ENCODE measurements around the gene NOVA2. TPM values are rescaled to one million over a fixed set of nuclear protein-coding genes. Genes with fewer than 3 reads are reported as not detected.
A peak's percentile ranks its signal among the peaks of the same experiment; 100 is the strongest.

NOVA2 gene
- total and polyA plus RNA-seq, 9 of the 15 experiments (the other 6 are each of a cell fraction or from before 2014, with no cell fraction given) = not detected

DNA sequence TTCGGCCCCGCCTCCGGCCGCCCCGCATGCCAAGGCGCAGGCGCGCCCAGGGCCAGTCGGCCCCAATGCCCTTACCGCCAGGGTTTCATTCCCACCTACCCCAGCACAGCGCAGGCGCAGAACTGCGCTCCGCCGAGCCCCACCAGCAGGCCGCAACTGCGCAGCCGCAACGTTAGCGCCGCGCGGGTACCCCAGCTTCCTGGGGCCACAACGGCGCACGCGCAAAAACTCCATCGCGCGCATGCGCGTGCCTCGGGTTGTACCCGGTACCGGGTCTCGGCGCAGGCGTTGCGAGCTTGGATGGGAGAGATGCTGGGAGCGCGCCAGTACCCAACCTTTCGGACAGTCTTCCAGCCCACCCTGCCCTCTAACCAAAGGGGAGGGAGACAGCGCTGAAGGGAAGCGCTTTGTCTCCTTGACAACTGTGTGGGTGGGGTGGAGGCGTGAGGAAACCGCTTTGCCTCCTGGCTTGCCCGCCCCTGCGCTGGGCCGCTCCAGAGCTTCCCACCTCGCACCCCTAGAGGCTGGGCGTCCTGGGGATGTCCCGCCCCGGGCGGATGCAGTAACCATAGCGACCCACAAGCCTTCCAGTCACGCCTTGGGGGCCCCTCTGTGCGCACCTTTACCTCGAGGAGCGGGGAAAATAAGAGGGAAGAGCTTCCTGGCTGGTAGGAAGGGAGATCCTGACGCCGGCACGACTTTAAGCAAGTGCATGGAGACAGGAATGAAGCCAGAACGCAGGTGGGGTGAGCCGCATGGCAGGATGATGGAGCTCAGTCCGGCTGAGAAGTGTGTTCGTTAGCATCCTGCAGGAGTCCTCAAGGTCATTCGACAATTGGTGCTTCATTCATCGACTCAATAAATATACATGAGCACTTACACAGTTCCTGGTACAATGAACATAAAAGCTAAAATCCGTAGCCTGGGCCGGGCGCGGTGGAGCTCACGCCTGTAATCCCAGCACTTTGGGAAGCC is 70.7 kb downstream of the NOVA2 start (continued):
- TF ChIP-seq, protein P1, sequence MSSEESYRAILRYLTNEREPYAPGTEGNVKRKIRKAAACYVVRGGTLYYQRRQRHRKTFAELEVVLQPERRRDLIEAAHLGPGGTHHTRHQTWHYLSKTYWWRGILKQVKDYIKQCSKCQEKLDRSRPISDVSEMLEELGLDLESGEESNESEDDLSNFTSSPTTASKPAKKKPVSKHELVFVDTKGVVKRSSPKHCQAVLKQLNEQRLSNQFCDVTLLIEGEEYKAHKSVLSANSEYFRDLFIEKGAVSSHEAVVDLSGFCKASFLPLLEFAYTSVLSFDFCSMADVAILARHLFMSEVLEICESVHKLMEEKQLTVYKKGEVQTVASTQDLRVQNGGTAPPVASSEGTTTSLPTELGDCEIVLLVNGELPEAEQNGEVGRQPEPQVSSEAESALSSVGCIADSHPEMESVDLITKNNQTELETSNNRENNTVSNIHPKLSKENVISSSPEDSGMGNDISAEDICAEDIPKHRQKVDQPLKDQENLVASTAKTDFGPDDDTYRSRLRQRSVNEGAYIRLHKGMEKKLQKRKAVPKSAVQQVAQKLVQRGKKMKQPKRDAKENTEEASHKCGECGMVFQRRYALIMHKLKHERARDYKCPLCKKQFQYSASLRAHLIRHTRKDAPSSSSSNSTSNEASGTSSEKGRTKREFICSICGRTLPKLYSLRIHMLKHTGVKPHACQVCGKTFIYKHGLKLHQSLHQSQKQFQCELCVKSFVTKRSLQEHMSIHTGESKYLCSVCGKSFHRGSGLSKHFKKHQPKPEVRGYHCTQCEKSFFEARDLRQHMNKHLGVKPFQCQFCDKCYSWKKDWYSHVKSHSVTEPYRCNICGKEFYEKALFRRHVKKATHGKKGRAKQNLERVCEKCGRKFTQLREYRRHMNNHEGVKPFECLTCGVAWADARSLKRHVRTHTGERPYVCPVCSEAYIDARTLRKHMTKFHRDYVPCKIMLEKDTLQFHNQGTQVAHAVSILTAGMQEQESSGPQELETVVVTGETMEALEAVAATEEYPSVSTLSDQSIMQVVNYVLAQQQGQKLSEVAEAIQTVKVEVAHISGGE (CRISPR knock-in tag; IDR thresholded peaks at IDR 0.05) = no peak
- TF ChIP-seq HOXB6 (CRISPR knock-in tag; IDR thresholded peaks at IDR 0.05; ENCODE audit: borderline replicate concordance) (no peak), HNRNPH1 (optimal IDR thresholded peaks at IDR 0.05; ENCODE audit: low read depth, low read length) (no peak), BRF1 (IDR thresholded peaks at IDR 0.05; ENCODE audit: borderline replicate concordance, extremely low read depth, insufficient read length) (no peak), KLF1 (tag; IDR thresholded peaks at IDR 0.05) (no peak), CBX5 (IDR thresholded peaks at IDR 0.05; ENCODE audit: borderline replicate concordance, low read depth) (no peak), ZNF274 (IDR thresholded peaks at IDR 0.05; ENCODE audit: borderline replicate concordance, low read depth, low read length) (no peak), SRF (CRISPR knock-in tag; IDR thresholded peaks at IDR 0.05) (no peak), L3MBTL2 (IDR thresholded peaks at IDR 0.05) (peak; percentile 59)
- TF ChIP-seq, protein P2, sequence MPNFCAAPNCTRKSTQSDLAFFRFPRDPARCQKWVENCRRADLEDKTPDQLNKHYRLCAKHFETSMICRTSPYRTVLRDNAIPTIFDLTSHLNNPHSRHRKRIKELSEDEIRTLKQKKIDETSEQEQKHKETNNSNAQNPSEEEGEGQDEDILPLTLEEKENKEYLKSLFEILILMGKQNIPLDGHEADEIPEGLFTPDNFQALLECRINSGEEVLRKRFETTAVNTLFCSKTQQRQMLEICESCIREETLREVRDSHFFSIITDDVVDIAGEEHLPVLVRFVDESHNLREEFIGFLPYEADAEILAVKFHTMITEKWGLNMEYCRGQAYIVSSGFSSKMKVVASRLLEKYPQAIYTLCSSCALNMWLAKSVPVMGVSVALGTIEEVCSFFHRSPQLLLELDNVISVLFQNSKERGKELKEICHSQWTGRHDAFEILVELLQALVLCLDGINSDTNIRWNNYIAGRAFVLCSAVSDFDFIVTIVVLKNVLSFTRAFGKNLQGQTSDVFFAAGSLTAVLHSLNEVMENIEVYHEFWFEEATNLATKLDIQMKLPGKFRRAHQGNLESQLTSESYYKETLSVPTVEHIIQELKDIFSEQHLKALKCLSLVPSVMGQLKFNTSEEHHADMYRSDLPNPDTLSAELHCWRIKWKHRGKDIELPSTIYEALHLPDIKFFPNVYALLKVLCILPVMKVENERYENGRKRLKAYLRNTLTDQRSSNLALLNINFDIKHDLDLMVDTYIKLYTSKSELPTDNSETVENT (CRISPR knock-in tag; IDR thresholded peaks at IDR 0.05) = peak; percentile 17; the same call in 1 of the 2 replicates
- TF ChIP-seq, protein P3, sequence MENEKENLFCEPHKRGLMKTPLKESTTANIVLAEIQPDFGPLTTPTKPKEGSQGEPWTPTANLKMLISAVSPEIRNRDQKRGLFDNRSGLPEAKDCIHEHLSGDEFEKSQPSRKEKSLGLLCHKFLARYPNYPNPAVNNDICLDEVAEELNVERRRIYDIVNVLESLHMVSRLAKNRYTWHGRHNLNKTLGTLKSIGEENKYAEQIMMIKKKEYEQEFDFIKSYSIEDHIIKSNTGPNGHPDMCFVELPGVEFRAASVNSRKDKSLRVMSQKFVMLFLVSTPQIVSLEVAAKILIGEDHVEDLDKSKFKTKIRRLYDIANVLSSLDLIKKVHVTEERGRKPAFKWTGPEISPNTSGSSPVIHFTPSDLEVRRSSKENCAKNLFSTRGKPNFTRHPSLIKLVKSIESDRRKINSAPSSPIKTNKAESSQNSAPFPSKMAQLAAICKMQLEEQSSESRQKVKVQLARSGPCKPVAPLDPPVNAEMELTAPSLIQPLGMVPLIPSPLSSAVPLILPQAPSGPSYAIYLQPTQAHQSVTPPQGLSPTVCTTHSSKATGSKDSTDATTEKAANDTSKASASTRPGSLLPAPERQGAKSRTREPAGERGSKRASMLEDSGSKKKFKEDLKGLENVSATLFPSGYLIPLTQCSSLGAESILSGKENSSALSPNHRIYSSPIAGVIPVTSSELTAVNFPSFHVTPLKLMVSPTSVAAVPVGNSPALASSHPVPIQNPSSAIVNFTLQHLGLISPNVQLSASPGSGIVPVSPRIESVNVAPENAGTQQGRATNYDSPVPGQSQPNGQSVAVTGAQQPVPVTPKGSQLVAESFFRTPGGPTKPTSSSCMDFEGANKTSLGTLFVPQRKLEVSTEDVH (IDR thresholded peaks at IDR 0.05; ENCODE audit: low read depth, partially characterized antibody) = no peak
